Parathyroid adenoma (tissue), 2 donors: ENCODE data around the gene ZNF275.

ENCODE experiments used
- H2AFZ ChIP-seq: fragments of 300-600 bp; sonication (generic); one replicate; pipeline ENCODE4 v1.7.0; 2017; ENCODE audit warnings: antibody characterized with exemption, mild to moderate bottlenecking
- H3K27ac ChIP-seq: fragments of 300-600 bp; sonication (generic); one replicate; pipeline ENCODE4 v1.7.0; 2017
- H3K27me3 ChIP-seq: fragments of 300-600 bp; sonication (generic); one replicate; pipeline ENCODE4 v1.7.0; 2017; ENCODE audit warnings: low read length; ENCODE audit not compliant: control insufficient read depth, insufficient read depth
- H3K36me3 ChIP-seq: fragments of 300-600 bp; sonication (generic); one replicate; pipeline ENCODE4 v1.7.0; 2017; ENCODE audit warnings: low read length; ENCODE audit not compliant: control insufficient read depth, insufficient read depth
- H3K4me1 ChIP-seq: fragments of 300-600 bp; sonication (generic); one replicate; pipeline ENCODE4 v1.7.0; 2017; ENCODE audit warnings: control low read depth
- H3K4me2 ChIP-seq: fragments of 300-600 bp; sonication (generic); one replicate; pipeline ENCODE4 v1.7.0; 2017; ENCODE audit warnings: low read length
- H3K4me3 ChIP-seq: fragments of 300-600 bp; sonication (generic); one replicate; pipeline ENCODE4 v1.7.0; 2017; ENCODE audit warnings: low read depth, low read length
- H3K79me2 ChIP-seq: fragments of 300-600 bp; sonication (generic); one replicate; pipeline ENCODE4 v1.7.0; 2017; ENCODE audit warnings: control low read depth
- H3K9ac ChIP-seq: fragments of 300-600 bp; sonication (generic); one replicate; pipeline ENCODE4 v1.7.0; 2017; ENCODE audit warnings: mild to moderate bottlenecking
- H3K9me3 ChIP-seq: fragments of 300-600 bp; sonication (generic); one replicate; pipeline ENCODE4 v1.7.0; 2017; ENCODE audit warnings: low read length; ENCODE audit not compliant: control insufficient read depth
- CTCF ChIP-seq: fragments of 300-600 bp; sonication (generic); IDR thresholded peaks from one replicate; pipeline ENCODE4 v1.7.0; 2017; ENCODE audit warnings: antibody characterized with exemption, mild to moderate bottlenecking
- donor health status: primary hyperparathyroidism.

ZNF275 gene

GRCh38 chrX:153366878-153367538, 33.1 kb downstream of the ZNF275 start:
- Histone ChIP-seq H3K9me3 (no peaks in the 10 kb centered on the region), H3K27me3 (no peaks in the 10 kb centered on the region), H3K4me3 (no peak overlapping the region), H3K27ac (no peak overlapping the region), H3K36me3 (no peaks in the 10 kb centered on the region), H3K9ac (no peak overlapping the region), H3K4me2 (no peak overlapping the region), H3K4me1 (peaks cover 20% of the 10 kb centered on the region), H3K79me2 (no peaks in the 10 kb centered on the region), H2AFZ (no peak overlapping the region)
- TF ChIP-seq CTCF: no peak

GRCh38 chrX:153370293-153371055, 36.5 kb downstream of the ZNF275 start:
- peaks cover 46% of the 10 kb centered on the region for H3K4me1 ChIP-seq
- H2AFZ ChIP-seq: no peak overlapping the region
- no peak for TF ChIP-seq CTCF
- peak overlapping the region; percentile 90 for H3K27ac ChIP-seq
- no peaks in the 10 kb centered on the region for H3K27me3 ChIP-seq
- no peaks in the 10 kb centered on the region for H3K36me3 ChIP-seq
- no peak overlapping the region for H3K4me3 ChIP-seq
- no peaks in the 10 kb centered on the region for H3K9me3 ChIP-seq
- no peaks in the 10 kb centered on the region for H3K79me2 ChIP-seq
- no peak overlapping the region for H3K9ac ChIP-seq
- H3K4me2 ChIP-seq: peak overlapping the region; percentile 12

- Histone ChIP-seq H2AFZ (peak overlapping the region; percentile 60), H3K27me3 (no peaks in the 10 kb centered on the region), H3K79me2 (no peaks in the 10 kb centered on the region), H3K9ac (no peak overlapping the region), H3K36me3 (no peaks in the 10 kb centered on the region), H3K4me1 (peaks cover 52% of the 10 kb centered on the region), H3K27ac (peak overlapping the region; percentile 90), H3K4me2 (peak overlapping the region; percentile 17), H3K9me3 (no peaks in the 10 kb centered on the region), H3K4me3 (no peak overlapping the region)
- TF ChIP-seq CTCF: no peak
These were observed 37.3 kb downstream of the ZNF275 start for GRCh38 chrX:153371256-153371655.

GRCh38 chrX:153372949-153373348, 39.0 kb downstream of the ZNF275 start:
- Histone ChIP-seq H3K79me2 (no peaks in the 10 kb centered on the region), H2AFZ (no peak overlapping the region), H3K4me3 (peak overlapping the region; percentile 22), H3K4me2 (peak overlapping the region; percentile 55), H3K9ac (no peak overlapping the region), H3K27ac (peak overlapping the region; percentile 90), H3K4me1 (peaks cover 52% of the 10 kb centered on the region), H3K9me3 (no peaks in the 10 kb centered on the region), H3K27me3 (no peaks in the 10 kb centered on the region), H3K36me3 (no peaks in the 10 kb centered on the region)
- no peak for TF ChIP-seq CTCF
